T-helper 2 cell treated with Interferon-gamma antibody and Interleukin-4, amounts not matched to agents 100 ng/mL and 5 ng/mL, for 36 hours (primary cell): ENCODE results near the gene STPG1. TPM values are rescaled to one million over a fixed set of nuclear protein-coding genes. Genes with fewer than 3 reads are reported as not detected.

Experiments used
- intact Hi-C: fragments of 100-400 bp; cut with micrococcal nuclease; formaldehyde crosslinking; loops from one replicate; pipeline ENCODE4 v1.15.1; 2023
- total RNA-seq: library from RNA; stranded (reverse); gene quantifications from 2 replicates; pipeline ENCODE4 v1.2.3, GENCODE V29; 2022

Gene STPG1
- total RNA-seq, 1 donor from 2014 or later: 7.1 TPM

DNA sequence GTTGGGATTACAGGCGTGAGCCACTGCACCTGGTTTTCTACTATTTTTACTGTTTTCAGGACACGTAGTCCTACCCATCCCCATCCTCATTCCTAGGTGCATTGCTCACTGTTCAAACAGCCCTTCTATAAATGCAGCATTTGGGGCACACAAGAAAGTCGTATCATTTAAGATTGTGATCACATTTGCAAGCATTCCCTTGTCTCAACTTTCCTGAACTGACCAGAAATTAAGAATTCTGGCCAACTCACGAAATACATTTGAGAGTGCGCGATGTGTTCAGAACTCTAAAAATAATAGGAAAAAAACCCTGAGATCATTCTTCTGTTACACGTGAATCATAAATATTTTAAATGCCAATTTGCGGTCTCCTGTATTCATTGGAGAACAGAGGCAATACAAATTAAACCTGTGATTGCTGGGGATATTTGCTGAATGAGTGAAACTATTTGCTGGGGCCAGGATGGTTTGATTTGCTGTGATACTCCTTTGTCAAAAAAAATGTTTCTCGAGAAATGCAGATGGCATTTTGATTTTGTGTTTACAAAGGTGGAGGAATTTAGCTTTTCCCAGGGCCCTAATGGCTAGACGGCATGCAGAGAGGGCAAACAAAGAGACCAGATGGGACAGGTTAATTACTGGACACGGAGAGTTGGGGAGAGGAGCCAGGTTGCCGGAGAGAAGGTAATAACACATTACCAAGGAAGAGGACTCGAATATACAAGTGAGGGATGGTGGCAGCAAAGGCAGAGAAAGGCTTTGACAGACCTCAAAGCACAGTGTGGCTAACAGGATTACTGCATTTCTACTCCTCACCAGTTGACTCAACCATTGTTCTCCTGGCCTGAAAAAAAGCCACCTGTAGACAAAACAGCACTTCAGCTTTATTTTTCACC lies 38.4 kb downstream of the STPG1 start:
- intact Hi-C loops: no loop called here

DNA sequence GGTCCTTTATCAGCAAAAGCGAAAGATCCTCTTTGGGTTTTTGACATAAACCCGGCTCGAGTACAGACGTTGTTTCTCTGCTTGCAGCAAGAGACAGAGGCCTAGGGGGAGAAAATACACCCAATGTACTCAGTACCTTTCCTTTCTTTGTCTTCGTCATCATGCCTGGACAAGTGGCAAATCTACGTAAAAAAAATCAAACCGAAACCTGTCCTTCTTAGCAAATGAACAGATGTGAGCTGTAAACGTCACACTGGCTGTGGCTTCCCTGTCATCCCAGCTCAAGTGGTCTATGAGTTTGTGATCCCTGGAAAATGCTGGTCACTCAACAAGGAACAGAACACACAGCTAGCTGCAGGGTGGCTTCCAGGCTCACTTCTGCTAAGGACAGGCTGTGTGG lies 39.9 kb downstream of the STPG1 start:
- intact Hi-C loops: no loop called here

DNA sequence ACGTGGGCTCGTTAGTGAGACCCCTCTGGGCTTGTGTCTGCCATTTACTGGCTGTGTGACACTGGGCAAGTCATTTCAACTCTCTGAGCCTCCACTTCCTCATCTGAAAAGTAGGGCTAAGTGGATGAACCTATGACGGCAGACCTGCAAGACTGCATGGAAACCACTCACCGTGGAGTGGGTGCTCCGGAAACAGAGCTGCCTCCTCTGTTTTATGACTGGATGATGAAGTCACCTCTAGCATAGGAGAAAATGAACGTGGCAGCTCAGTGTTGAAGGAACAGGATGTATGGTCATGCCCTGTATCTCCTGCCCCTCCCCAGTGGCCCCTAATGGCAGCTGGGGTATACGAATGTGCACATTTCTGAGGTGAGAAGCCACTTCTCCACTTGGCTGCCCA lies 40.5 kb downstream of the STPG1 start:
- intact Hi-C loops: no loop called here

DNA sequence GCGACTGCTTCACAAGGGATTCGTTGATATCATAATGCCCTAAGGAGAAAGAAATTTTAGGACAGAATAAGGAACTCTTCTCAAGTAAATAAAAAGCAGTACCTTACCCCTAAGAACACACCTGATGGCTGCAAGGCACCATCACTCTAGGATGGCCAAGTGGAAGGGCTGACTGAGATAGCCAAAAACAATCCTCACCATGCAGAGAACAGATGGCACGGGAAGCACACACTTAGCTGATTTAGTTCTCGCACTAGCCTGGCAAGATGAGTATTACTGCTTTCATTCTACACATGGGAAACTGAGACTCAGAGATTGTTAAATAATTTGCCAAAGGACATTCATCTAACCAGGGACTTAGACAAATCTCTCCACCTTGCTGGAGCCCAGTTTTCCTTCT lies 43.8 kb downstream of the STPG1 start:
- intact Hi-C loops: no loop called here

DNA sequence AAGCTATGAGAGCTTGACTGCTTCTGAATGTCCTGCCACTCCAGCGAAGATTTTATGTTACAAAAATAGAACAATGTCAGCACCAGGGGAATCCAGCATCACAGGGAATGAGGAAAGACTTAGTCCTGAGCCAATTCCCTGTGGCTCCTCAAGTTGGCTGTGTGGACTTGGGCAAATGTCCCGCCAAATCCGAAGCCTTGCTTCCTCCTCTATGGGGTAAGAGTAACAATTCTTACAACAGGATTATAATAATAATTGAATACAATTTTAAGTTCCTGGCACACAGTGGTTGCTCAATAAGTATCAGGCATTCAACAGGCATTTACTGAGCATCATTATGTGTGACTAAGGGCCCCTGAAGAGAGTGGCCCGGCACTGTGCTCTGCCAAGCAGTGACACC lies 44.4 kb downstream of the STPG1 start:
- intact Hi-C loops: no loop called here

DNA sequence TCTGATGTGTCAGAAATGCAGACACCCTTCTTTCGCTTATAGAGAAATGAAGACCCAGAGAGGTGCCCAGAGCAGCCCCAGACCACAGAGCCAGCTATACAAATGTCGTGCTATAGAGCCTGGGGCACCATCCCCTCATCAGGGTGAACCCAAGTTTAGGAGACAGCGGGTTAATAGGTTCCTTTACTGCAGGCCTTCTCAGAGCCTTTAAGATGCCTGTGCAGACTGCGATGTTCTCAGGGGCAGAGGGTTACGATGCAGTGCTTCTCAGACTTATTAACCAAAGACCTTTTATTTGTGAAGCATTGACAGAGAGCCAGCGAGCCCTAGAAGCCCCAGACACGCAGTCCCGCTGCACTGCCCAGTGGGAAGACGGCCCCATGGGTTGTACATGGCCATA lies 46.9 kb downstream of the STPG1 start:
- intact Hi-C loops: no loop called here

DNA sequence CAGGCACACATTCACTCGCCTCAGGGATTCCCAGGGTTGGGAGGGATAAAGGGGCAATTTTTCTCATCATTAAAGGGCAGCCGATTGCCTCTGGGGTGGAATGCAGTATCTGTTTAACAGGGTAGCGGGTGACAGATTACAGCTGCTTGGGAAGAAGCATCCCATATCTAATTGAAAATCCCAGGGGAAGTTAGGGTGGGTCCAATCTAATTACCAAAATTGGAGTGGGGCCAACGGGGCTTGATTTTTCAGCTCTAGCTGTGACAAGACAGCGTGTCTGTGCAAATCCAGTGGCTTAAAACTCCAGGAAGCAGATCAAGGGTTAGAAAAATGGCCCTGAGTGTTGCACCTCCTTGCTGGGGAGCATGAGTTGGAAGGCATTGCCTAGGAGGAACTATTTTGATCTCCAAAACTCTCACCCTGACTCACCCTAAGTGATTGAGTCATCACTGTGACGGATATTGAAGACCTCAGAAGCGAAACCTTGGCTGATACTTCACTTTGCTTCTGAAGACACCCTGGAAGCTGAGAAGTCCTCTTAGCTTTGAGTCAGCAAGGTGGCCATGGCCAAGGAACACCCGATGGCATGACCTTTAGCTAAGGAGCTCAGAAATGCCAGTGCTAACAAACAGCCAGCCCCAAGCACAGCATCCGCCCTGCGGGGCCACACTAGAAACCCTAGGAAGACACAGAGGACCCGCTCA lies 48.5 kb downstream of the STPG1 start:
- intact Hi-C loops: no loop called here

DNA sequence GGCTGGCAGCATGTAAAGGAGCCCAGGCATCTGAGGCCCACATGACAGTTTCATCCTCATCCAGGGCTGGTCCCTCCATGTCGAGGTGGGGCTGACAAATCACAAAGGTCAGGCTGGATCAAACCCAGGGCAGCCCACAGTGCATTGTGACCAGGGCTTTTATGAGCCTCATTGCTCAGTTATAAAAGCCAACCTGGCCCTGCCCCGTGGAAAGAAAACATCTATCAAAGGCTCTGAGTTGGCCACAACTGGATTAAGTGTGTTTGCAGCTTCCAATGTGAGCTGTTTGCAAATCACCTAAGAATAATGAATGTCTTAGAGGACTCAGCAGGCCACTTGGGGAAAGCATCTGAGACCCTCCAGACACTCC lies 49.0 kb downstream of the STPG1 start:
- intact Hi-C loops: no loop called here

DNA sequence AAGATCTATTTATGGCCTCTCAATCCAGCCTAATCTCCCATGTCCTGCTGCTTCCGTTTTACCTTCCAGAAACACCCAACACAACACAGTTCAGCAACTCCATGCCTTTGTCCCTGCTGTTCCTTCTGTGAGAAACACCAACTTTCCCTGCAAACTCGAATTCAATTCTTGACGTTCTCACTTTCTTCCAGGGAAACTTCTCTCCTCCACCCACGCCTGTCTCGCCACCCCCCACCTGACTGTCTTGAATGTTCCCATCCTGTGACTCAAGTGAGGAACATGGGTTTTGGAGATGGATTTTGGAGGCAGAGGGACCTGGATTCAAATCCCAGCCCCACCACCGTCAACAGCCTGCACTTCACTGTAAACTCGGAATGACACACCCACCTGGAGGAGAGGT lies 49.6 kb downstream of the STPG1 start:
- intact Hi-C loops: no loop called here

DNA sequence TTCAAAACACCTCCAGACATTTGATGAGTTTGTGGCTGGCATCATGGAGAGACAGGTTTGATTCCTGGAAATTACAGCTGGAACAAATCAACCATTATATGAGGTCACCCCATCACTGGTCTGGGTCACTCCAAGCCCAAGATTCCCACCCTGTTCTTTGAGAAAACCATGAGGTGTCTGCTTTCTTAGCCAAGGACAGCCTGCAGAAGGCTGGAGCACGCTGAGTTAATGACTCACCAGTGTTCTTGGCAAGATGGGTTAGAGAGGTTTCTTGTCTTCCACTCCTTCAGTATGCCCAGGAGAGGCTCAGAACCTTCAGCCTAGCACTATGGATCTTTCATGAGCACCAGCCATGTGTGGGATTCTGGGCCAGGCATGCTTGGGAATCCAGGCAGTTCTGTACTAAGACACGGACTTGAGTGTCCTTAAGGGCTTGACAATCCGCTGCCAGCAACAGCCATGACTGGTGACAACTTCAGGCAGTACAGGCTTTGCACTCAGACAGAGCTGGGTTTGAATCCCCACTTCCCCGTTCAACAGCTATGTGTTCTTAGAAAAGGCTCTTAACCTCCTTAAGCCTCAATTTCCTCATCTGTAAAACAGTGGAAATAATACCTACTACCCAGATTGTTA lies 50.5 kb downstream of the STPG1 start:
- intact Hi-C loops: no loop called here

DNA sequence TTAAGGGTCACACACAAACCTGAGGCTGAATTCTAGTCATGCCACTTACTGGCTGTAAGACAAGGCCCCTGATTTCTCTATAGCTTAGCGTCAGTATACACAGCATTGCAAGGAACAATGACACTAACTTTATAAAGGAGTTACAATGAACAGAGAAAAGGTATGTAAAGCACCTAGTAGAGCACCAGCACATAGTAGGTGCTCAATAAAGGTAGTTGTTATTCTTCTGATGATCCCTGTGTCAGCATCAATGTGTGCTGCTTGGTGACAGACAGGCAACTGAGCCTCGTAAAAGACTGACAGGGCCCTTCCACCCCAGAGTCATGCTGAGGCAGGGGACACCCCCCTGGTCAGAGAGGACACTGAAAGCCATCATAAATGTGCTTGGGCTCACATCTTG lies 51.2 kb downstream of the STPG1 start:
- intact Hi-C loops: no loop called here

DNA sequence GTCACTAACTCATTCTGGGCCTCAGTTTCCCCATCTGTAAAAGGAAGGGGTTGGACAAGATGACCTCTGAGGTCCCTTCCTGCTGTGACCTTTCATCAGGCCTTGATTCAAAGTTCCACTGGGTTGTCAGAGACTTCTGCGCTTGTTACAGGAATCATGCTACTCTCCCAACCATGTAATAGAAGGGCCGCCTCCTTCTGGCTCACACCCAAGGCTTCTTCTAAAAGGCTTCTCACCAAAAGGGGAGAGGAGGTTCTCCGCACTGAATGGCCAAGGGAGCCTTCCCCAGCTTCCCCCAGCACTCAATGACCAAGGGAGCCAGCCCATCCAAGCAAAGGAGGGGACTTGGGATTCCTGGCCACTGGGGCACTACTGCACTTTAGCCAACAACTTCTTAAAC lies 51.8 kb downstream of the STPG1 start:
- intact Hi-C loops: no loop called here

DNA sequence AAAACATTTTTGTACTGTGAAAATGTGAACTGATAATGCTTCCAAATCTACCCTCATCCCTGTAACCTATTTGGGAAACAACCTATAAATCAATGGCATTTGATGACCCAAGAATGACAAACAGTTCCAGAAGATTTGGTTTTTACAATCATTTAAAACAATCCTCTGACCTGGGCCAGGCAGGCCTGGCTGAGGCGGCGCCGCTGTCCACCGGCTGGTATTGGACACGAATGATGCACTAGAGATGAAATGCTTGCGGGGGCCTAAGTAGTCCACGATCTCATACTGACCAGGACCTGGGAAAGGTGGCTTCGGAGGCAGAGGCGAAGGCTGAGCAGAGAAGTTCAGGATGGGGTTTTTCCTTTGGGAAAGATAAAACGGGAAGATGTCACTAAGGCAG lies 52.9 kb downstream of the STPG1 start:
- intact Hi-C loops: no loop called here

DNA sequence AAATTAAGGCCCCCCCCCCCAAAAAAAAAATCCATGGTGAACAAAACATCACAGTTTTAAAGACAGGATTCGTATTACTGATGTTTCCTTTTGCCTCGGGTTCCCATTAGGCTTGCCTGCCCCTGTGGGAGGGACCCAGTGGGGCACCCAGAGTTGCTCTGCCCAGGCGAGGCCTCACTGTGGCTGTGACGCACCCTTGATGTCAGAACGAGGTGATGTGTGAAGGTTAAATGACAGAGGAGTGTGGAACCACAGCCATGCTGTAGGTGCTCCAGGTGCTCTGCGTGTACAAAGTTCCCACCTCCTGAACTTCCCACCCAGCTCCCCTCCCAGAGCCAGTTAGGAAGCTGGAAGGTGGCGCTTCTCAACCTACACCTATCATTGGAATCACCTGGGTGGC lies 56.5 kb downstream of the STPG1 start:
- intact Hi-C loops: no loop called here

DNA sequence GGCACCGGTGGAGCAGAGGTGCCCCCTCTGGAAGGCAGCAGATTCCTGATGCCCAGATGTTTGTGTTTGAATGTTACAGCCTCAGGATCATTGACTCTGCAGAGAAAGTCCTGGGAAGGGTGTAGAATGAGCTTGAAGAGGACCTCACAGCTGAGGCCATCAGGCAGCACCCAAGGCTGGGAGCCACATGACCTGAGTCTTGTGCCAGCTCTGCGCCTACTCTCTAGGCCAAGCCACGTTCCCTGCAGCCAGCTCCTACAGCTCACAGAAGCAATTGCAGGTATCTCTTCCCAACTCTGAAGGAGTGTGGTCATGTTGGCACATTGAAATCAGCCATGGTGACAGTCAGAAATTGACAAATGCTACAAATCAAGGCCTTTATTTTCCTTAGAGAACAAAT lies 58.1 kb downstream of the STPG1 start:
- intact Hi-C loops: no loop called here

DNA sequence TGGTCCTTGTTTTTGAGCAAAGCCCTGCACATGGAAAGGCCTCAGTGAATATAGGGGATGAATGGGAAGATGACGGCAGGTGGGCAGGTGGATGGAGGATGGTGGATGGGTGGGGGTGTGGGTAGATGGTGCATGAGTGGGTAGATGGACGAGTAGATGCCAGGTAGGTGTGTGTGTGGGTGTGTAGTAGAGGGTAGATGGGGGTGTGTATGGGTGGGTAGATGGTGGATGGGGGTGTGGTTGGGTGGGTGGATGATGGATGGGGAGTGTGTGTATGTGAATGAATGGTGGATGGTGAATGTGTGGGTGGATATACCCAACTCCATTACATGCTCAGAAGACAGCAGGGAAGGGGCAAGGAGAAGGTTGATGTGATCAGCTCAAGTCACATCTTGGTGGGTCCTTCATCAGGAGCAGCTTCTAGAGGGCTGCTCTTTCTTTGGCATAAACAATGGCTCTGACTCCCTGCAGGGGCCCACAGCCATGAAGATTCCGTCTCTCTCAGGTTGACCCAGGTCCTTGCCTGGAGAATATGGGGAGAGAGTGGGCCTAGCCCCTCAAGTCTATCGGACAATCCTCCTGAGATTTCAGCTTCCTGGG lies 60.2 kb downstream of the STPG1 start:
- intact Hi-C loops: no loop called here

DNA sequence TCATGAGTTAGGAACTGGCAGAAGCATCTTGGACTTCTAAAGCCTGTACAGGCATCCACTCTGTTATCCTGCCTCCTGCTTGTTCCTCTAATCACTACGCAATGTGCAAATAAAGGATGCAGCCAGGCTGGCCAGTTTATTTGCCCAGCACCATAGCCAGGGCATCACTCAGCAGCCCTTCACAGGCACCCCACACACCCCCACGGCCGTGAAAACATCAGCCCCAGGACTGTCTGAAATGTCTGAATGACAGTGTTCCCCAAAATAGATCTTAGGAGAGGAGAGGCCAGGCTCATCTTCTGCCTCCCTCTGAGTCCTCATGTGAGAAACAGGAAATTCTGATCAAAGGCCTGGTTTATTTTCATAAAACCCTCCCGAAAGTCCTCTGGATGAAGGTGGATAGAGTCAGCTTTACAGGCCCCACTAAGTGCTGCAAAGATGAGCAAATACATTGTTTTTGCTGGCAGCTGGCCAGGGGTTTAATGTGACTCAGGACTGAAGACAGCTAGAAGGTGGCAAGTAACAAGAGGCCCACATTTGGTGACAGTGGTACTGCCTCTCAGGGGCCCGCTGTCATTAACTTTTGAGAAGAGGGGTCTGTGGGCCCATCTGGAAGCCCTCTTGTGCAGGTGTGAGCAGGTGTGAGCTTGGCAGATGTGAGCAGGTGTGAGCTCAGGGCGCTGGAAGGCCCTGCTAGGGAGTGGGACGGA lies 61.5 kb downstream of the STPG1 start:
- intact Hi-C loops: no loop called here

DNA sequence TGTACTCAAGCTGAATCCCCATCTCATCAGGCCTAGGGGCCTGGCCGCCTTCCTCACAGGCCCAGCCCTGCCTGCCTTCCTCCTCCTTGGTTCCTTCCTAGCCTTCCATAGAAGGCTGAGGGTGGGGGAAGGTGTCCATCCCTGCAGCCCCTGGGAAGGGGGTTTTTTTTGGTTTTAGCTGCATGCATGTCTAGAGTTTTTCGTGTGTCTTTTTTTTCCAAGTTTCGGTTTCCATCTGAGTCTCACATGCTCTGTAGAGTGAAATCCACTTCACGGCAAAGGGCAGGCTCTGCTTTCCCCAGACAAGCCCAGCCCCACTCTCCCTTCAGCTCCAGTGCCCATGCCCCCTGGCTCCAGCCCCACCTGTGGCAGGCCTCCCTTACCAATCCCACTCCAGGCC lies 62.3 kb downstream of the STPG1 start:
- intact Hi-C loops: no loop called here

DNA sequence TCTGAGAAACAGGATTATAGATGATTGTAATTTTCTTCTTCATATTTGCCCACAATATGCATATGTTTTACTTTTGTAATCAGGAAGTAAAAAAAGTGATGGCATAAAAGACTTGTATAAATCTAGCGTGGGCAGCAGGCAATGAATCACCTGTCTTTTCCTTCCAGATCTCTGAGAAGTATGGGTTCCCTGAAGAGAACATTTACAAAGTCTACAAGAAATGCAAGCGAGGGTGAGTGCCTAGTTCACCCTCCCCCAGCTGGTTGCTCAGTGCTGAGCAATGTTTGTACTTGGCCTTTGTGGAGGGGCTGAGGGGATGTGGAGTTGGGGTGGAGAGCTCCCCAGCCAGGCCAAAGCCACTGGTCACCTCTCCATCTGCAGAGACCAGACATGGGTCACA lies 63.7 kb downstream of the STPG1 start:
- intact Hi-C loops: no loop called here

DNA sequence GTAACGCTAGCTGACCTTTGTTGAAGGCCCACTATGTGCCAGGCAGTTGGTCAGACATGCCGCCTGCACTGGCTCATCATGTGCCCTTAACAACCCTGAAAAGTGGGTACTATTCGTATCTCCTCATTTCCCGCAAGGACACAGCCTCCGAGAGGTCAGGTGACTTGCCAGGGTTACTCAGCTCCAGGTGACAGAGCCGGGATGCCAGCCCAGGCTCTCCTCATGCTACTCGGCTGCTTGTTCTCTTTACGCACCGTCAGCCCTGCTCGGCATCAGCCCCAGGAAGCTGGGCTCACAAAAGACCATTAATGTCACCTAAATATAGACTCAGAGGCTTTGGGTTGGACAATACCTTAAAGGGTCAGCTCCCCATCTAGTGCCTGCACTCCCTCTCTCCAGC lies 65.4 kb downstream of the STPG1 start:
- intact Hi-C loops: no loop called here

DNA sequence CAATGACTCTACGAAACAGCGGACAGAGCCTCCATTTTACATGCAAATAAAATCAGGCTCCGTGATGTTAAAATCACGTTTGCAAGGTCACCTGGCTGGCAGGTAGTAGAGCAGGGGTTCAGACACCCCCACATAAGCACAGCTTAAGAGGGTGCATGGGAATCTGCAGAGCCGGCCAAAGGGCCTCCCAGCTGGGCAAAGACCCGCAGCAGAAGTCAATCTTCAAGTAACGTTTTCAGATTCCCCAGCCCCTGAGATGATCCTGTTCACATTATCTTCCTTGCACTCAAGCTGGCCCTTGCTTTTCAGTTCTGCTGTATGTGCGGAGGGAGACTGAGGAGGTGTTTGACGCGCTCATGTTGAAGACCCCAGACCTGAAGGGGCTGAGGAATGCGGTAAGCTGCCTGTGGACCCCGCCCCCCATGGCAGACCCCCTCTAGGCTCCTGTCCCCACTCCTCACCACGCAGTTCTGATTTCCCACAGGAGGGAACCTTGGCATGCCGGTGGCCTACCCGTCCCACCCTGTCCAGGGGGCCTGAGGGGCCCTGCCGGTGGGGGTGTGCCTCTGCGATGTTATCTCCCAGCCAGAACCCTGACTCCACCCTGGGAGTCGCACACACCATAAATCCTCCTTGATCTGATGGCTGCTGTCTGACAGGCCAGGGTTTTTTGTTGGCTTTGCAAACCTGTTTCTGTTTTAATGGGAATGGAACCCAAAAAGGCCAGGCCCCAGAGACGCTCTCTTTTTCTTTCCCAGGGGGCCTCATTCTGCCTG lies 66.2 kb downstream of the STPG1 start:
- intact Hi-C loops: no loop called here
